ENCODE data around the gene NACC2.

GRCh38 chr9:136103651-136104487, 8.8 kb upstream of the NACC2 start:
- TF ChIP-seq POLR2A (IDR thresholded peaks at IDR 0.05) (no peak), EP300 (IDR thresholded peaks at IDR 0.05) (no peak)
- TF ChIP-seq, protein P1, sequence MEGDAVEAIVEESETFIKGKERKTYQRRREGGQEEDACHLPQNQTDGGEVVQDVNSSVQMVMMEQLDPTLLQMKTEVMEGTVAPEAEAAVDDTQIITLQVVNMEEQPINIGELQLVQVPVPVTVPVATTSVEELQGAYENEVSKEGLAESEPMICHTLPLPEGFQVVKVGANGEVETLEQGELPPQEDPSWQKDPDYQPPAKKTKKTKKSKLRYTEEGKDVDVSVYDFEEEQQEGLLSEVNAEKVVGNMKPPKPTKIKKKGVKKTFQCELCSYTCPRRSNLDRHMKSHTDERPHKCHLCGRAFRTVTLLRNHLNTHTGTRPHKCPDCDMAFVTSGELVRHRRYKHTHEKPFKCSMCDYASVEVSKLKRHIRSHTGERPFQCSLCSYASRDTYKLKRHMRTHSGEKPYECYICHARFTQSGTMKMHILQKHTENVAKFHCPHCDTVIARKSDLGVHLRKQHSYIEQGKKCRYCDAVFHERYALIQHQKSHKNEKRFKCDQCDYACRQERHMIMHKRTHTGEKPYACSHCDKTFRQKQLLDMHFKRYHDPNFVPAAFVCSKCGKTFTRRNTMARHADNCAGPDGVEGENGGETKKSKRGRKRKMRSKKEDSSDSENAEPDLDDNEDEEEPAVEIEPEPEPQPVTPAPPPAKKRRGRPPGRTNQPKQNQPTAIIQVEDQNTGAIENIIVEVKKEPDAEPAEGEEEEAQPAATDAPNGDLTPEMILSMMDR (IDR thresholded peaks at IDR 0.05), result no peak

All from ovary (tissue), 3 donors.